WI38 (cell line): ENCODE measurements around the gene PHOSPHO1.

Source experiments
- H3K4me3 ChIP-seq: 2 replicates; pipeline ENCODE4 v1.5.1; 2011; ENCODE audit warnings: low read depth, mild to moderate bottlenecking, control low read depth, low read length
- TF ChIP-seq, protein P1 (sequence below): IDR thresholded peaks from 2 replicates; pipeline ENCODE4 v1.5.1; 2012; ENCODE audit warnings: low read depth, mild to moderate bottlenecking, control low read depth, low read length

The PHOSPHO1 gene

GRCh38 chr17:49241040-49241439 lies 10.5 kb upstream of the PHOSPHO1 start:
- TF ChIP-seq, protein P1, sequence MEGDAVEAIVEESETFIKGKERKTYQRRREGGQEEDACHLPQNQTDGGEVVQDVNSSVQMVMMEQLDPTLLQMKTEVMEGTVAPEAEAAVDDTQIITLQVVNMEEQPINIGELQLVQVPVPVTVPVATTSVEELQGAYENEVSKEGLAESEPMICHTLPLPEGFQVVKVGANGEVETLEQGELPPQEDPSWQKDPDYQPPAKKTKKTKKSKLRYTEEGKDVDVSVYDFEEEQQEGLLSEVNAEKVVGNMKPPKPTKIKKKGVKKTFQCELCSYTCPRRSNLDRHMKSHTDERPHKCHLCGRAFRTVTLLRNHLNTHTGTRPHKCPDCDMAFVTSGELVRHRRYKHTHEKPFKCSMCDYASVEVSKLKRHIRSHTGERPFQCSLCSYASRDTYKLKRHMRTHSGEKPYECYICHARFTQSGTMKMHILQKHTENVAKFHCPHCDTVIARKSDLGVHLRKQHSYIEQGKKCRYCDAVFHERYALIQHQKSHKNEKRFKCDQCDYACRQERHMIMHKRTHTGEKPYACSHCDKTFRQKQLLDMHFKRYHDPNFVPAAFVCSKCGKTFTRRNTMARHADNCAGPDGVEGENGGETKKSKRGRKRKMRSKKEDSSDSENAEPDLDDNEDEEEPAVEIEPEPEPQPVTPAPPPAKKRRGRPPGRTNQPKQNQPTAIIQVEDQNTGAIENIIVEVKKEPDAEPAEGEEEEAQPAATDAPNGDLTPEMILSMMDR: no peak
- no peak overlapping the region for H3K4me3 ChIP-seq

- TF ChIP-seq, protein P1: no peak
- no peak overlapping the region for H3K4me3 ChIP-seq
These were observed 10.0 kb upstream of the PHOSPHO1 start for GRCh38 chr17:49240619-49241018.

DNA sequence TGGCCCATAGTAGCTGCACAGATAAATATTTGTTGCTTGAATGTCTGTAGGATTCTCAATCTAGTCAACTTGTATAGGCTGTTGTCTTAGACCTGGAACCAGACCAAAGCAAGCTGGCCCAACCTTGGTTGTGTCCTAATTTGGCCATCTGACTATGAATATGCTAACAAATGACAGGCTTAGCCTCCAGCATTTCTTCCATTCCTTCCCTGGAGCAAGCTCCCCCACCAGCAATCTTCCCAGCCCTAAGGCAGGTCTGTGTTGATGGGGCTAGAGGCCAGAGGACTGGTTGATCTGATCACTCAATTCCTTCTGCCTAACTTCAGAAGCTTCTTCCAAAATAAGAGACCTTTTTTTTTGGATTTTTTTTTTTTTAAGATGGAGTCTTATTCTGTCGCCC lies 9.4 kb upstream of the PHOSPHO1 start:
- TF ChIP-seq, protein P1: no peak

DNA sequence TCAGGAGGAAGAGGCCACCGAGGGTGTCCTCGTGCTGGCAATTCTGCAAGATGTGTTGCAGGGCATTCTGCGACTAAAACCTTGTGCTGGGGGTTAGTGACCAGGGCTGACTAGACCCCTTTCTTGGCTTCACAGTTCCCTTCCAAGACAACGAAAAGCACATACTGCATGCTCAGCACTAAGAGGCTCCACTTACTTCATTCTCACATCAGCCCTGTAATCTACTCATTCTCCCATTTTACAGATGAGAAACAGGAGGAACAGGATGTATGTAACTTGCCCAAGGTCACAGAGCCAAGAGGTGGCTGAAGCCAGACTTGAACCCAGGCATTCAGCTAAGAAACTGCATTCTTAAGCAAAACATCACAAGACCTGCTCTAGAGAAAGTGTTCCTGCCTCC lies 5.3 kb upstream of the PHOSPHO1 start:
- no peak overlapping the region for H3K4me3 ChIP-seq
- TF ChIP-seq, protein P1: no peak

More for the DNA sequence above, 9.4 kb upstream of the PHOSPHO1 start:
- H3K4me3 ChIP-seq: no peak overlapping the region

DNA sequence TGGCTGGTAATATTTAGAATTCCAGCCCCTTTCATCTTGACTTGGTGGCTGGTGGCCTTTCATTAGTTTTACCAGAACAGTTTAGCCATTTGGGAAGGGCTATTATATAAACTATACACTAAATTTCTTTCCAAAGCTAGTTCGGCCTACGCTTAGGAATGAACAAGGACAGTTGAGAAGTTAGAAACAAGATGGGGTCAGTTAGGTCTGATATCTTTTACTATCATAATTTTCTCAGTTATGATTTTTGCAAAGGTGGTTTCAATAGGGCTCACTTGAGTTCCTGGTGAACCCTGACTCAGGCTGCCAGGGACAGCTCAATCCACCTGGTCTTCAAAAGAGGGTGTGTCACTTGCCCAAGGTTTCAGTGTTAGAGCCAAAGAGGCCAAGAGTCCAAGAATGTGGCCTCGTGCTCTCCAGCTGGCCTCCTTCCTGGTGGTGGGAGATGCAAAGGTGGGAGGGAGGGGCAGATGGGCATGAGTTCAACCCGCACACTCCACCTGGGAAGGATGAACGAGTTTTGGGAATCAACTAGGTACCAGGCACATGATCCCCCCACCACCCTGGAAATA lies 4.0 kb upstream of the PHOSPHO1 start:
- TF ChIP-seq, protein P1: no peak
- no peak overlapping the region for H3K4me3 ChIP-seq

GRCh38 chr17:49231563-49231894 lies 942 bp upstream of the PHOSPHO1 start:
- TF ChIP-seq, protein P1: no peak
- no peak overlapping the region; the same call in 1 of the 2 replicates for H3K4me3 ChIP-seq

- H3K4me3 ChIP-seq: peak overlapping the region; percentile 81
- TF ChIP-seq, protein P1: no peak
These were observed 584 bp downstream of the PHOSPHO1 start for GRCh38 chr17:49229805-49230600.
